Measurements from ENCODE around the gene CCSER1. TPM values are rescaled to one million over a fixed set of nuclear protein-coding genes. Genes with fewer than 3 reads are reported as not detected.
"Not testable (repeated sequence)": the region's sequence is repeated elsewhere in the genome, so short reads cannot be mapped to it uniquely, and the experiment has no call there.

The CCSER1 gene
- total RNA-seq, 4 donors from 2014 or later: 3.6 to 7.0 (median 5.5) TPM

GRCh38 chr4:90357117-90357710, 230.0 kb downstream of the CCSER1 start:
- Histone ChIP-seq H3K27ac (replicated peaks in 1 of 4) (no peak overlapping the region), H3K9me3 (no peaks in the 10 kb centered on the region), H3K27me3 (no peaks in the 10 kb centered on the region), H3K4me1 (no peaks in the 10 kb centered on the region), H3K36me3 (no peaks in the 10 kb centered on the region), H3K4me3 (no peak overlapping the region)
- WGBS: 16% methylated on average over 3 of the region's 3 CpGs
- DNase-seq (ENCODE audit: extremely low spot score): no peak
- intact Hi-C loops (cut with DNase I): no loop called here
- no peak for TF ChIP-seq POLR2AphosphoS5 (IDR thresholded peaks at IDR 0.05)
- TF ChIP-seq, protein P1, sequence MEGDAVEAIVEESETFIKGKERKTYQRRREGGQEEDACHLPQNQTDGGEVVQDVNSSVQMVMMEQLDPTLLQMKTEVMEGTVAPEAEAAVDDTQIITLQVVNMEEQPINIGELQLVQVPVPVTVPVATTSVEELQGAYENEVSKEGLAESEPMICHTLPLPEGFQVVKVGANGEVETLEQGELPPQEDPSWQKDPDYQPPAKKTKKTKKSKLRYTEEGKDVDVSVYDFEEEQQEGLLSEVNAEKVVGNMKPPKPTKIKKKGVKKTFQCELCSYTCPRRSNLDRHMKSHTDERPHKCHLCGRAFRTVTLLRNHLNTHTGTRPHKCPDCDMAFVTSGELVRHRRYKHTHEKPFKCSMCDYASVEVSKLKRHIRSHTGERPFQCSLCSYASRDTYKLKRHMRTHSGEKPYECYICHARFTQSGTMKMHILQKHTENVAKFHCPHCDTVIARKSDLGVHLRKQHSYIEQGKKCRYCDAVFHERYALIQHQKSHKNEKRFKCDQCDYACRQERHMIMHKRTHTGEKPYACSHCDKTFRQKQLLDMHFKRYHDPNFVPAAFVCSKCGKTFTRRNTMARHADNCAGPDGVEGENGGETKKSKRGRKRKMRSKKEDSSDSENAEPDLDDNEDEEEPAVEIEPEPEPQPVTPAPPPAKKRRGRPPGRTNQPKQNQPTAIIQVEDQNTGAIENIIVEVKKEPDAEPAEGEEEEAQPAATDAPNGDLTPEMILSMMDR (IDR thresholded peaks at IDR 0.05): peak in 1 of 3 experiments; percentile 34

DNA sequence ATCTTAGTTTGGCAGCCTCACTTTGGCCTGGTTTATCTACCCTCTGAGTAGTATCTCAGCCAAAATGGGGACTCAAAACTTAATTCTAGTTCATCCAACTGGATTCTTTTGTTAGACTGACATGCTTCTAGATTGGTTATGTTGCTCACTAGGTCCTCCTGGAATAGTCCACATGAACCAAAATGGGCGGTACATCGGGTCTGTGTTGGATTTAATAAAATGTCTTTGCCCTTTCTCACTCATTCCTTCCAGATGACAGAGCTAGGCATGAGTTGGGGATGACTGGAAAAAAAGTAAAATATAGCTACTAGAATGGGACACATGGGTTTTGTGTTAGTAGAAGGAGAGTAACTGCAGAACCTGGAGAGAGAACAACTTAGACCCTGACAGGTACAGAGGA, 247.9 kb downstream of the CCSER1 start:
- WGBS: 93% methylated on average over 2 of the region's 2 CpGs
- H3K27ac ChIP-seq (replicated peaks in 1 of 4): no peak overlapping the region

GRCh38 chr4:90393215-90393614, 266.0 kb downstream of the CCSER1 start:
- 74% methylated on average over 3 of the region's 3 CpGs for WGBS
- intact Hi-C loops (cut with DNase I): no loop called here
- Histone ChIP-seq H3K27me3 (no peaks in the 10 kb centered on the region), H3K27ac (replicated peaks in 1 of 4) (no peak overlapping the region), H3K9me3 (no peaks in the 10 kb centered on the region), H3K4me1 (no peaks in the 10 kb centered on the region), H3K4me3 (no peak overlapping the region), H3K36me3 (no peaks in the 10 kb centered on the region)
- TF ChIP-seq, protein P1 (IDR thresholded peaks at IDR 0.05): no peak
- TF ChIP-seq POLR2AphosphoS5 (IDR thresholded peaks at IDR 0.05): no peak
- no peak for TF ChIP-seq POLR2A (IDR thresholded peaks at IDR 0.05; ENCODE audit: low read depth)
- TF ChIP-seq EP300 (IDR thresholded peaks at IDR 0.05): no peak
- no peak for DNase-seq (ENCODE audit: extremely low spot score)

More for the DNA sequence above, 247.9 kb downstream of the CCSER1 start:
- Histone ChIP-seq H3K9me3 (no peaks in the 10 kb centered on the region), H3K36me3 (no peaks in the 10 kb centered on the region), H3K27me3 (no peaks in the 10 kb centered on the region), H3K4me3 (no peak overlapping the region), H3K4me1 (no peaks in the 10 kb centered on the region)
- DNase-seq (ENCODE audit: extremely low spot score): no peak
- TF ChIP-seq POLR2A (IDR thresholded peaks at IDR 0.05; ENCODE audit: low read depth) (no peak), EP300 (IDR thresholded peaks at IDR 0.05) (no peak), POLR2AphosphoS5 (IDR thresholded peaks at IDR 0.05) (no peak)
- TF ChIP-seq, protein P1 (IDR thresholded peaks at IDR 0.05): no peak
- intact Hi-C loops (cut with DNase I): no loop called here

- DNase-seq (ENCODE audit: extremely low spot score): no peak
- Histone ChIP-seq H3K27ac (replicated peaks in 1 of 4) (no peak overlapping the region), H3K4me3 (no peak overlapping the region), H3K9me3 (no peaks in the 10 kb centered on the region), H3K36me3 (no peaks in the 10 kb centered on the region), H3K4me1 (no peaks in the 10 kb centered on the region), H3K27me3 (no peaks in the 10 kb centered on the region)
- TF ChIP-seq EP300 (IDR thresholded peaks at IDR 0.05): no peak
- intact Hi-C loops (cut with DNase I): no loop called here
- WGBS: 83% methylated on average over 6 of the region's 6 CpGs
Measured at GRCh38 chr4:90403781-90404180, 276.6 kb downstream of the CCSER1 start.

GRCh38 chr4:90407897-90408296, 280.7 kb downstream of the CCSER1 start:
- H3K4me3 ChIP-seq; H3K9me3 ChIP-seq; H3K27ac ChIP-seq (replicated peaks in 1 of 4); H3K4me1 ChIP-seq; H3K27me3 ChIP-seq; intact Hi-C loops (cut with DNase I); H3K36me3 ChIP-seq; DNase-seq (ENCODE audit: extremely low spot score): not testable (repeated sequence)
- 96% methylated on average over 11 of the region's 11 CpGs for WGBS

DNA sequence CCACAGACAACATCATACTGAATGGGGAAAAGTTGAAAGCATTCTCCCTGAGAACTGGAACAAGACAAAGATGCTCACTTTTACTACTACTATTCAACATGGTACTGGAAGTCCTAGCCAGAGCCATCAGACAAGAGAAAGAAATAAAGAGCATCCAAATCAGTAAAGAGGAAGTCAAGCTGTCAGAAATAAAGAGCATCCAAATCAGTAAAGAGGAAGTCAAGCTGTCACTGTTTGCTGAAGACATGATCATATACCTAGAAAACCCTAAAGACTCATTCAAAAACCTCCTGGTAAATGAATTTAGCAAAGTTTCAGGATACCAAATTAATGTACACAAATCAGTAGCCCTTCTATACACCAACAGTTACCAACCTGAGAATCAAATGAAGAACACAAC, 285.6 kb downstream of the CCSER1 start:
- H3K27ac ChIP-seq (replicated peaks in 1 of 4); H3K4me3 ChIP-seq; H3K27me3 ChIP-seq; H3K36me3 ChIP-seq; H3K9me3 ChIP-seq; DNase-seq (ENCODE audit: extremely low spot score); H3K4me1 ChIP-seq; intact Hi-C loops (cut with DNase I): not testable (repeated sequence)

All from esophagus muscularis mucosa (tissue), 4 donors.